ENCODE measurements around the gene FILIP1. TPM values are rescaled to one million over a fixed set of nuclear protein-coding genes. Genes with fewer than 3 reads are reported as not detected.

Gene FILIP1
- total RNA-seq, 6 donors from 2014 or later: 16.7 to 31.7 (median 21.7) TPM

- ATAC-seq (ENCODE audit: low FRiP score in 2 of 2) (no peak), DNase-seq (no peak)
- TF ChIP-seq EP300 (IDR thresholded peaks at IDR 0.05) (no peak), POLR2AphosphoS5 (IDR thresholded peaks at IDR 0.05) (no peak), CTCF (IDR thresholded peaks at IDR 0.05) (no peak), POLR2A (IDR thresholded peaks at IDR 0.05) (no peak)
- H3K27ac ChIP-seq: no peak overlapping the region
- peaks cover 7 to 15% (median 11%) of the 10 kb centered on the region in 4 donors for H3K4me1 ChIP-seq
- 63 to 73% methylated on average over 3 of the region's 3 CpGs for WGBS, 2 donors
- H3K27me3 ChIP-seq: no peaks in the 10 kb centered on the region
- no peak overlapping the region for H3K4me3 ChIP-seq
- H3K36me3 ChIP-seq: no peaks in the 10 kb centered on the region
- H3K9me3 ChIP-seq: no peaks in the 10 kb centered on the region
Measured at GRCh38 chr6:75409286-75409685, 84.3 kb downstream of the FILIP1 start.

- H3K36me3 ChIP-seq: no peaks in the 10 kb centered on the region
- no peak for ATAC-seq (ENCODE audit: low FRiP score in 2 of 2)
- H3K27me3 ChIP-seq: no peaks in the 10 kb centered on the region
- peaks cover 0 to 3% (median 0%) of the 10 kb centered on the region in 4 donors for H3K4me1 ChIP-seq
- no peaks in the 10 kb centered on the region for H3K9me3 ChIP-seq
- WGBS, 2 donors: 58 to 84% methylated on average over 3 of the region's 3 CpGs
- DNase-seq: no peak
- TF ChIP-seq CTCF (IDR thresholded peaks at IDR 0.05) (no peak), POLR2A (IDR thresholded peaks at IDR 0.05) (no peak), POLR2AphosphoS5 (IDR thresholded peaks at IDR 0.05) (no peak), EP300 (IDR thresholded peaks at IDR 0.05) (no peak)
- H3K27ac ChIP-seq: no peak overlapping the region
- H3K4me3 ChIP-seq: no peak overlapping the region
Measured at GRCh38 chr6:75403563-75404080, 90.0 kb downstream of the FILIP1 start.

GRCh38 chr6:75402296-75402695 lies 91.3 kb downstream of the FILIP1 start:
- WGBS, 2 donors: 68 to 75% methylated on average over 3 of the region's 3 CpGs
- Histone ChIP-seq H3K36me3 (no peaks in the 10 kb centered on the region), H3K27me3 (no peaks in the 10 kb centered on the region), H3K27ac (no peak overlapping the region), H3K4me3 (no peak overlapping the region), H3K9me3 (no peaks in the 10 kb centered on the region), H3K4me1 (peaks cover 0 to 3% (median 0%) of the 10 kb centered on the region in 4 donors)
- DNase-seq (peak in 1 of 2 donors; percentile 39), ATAC-seq (ENCODE audit: low FRiP score in 2 of 2) (peak; percentile 62 to 87)
- TF ChIP-seq POLR2AphosphoS5 (IDR thresholded peaks at IDR 0.05): no peak

GRCh38 chr6:75397656-75398465 lies 95.7 kb downstream of the FILIP1 start:
- Histone ChIP-seq H3K36me3 (no peaks in the 10 kb centered on the region), H3K4me3 (no peak overlapping the region), H3K27me3 (no peaks in the 10 kb centered on the region), H3K9me3 (no peaks in the 10 kb centered on the region), H3K4me1 (no peaks in the 10 kb centered on the region), H3K27ac (no peak overlapping the region)
- ATAC-seq (ENCODE audit: low FRiP score in 2 of 2) (no peak), DNase-seq (no peak)
- WGBS, 2 donors: 44% methylated on average over 4 of the region's 4 CpGs
- no peak for TF ChIP-seq CTCF (IDR thresholded peaks at IDR 0.05)
- no peak for TF ChIP-seq POLR2A (IDR thresholded peaks at IDR 0.05)

- ATAC-seq (ENCODE audit: low FRiP score in 2 of 2) (no peak), DNase-seq (no peak)
- TF ChIP-seq CTCF (IDR thresholded peaks at IDR 0.05): no peak
- no peak for TF ChIP-seq EP300 (IDR thresholded peaks at IDR 0.05)
- TF ChIP-seq POLR2AphosphoS5 (IDR thresholded peaks at IDR 0.05): no peak
- no peak for TF ChIP-seq POLR2A (IDR thresholded peaks at IDR 0.05)
- Histone ChIP-seq H3K9me3 (no peaks in the 10 kb centered on the region), H3K4me3 (no peak overlapping the region), H3K4me1 (no peaks in the 10 kb centered on the region), H3K36me3 (no peaks in the 10 kb centered on the region), H3K27me3 (no peaks in the 10 kb centered on the region), H3K27ac (no peak overlapping the region)
Measured at GRCh38 chr6:75397171-75397570, 96.4 kb downstream of the FILIP1 start.

Data from upper lobe of left lung (tissue), 6 donors.